Measurements from ENCODE around the gene CPXM2. TPM values are rescaled to one million over a fixed set of nuclear protein-coding genes. Genes with fewer than 3 reads are reported as not detected.

The CPXM2 gene
- total RNA-seq, 2 donors from 2014 or later, result 98.3 to 200 TPM

DNA sequence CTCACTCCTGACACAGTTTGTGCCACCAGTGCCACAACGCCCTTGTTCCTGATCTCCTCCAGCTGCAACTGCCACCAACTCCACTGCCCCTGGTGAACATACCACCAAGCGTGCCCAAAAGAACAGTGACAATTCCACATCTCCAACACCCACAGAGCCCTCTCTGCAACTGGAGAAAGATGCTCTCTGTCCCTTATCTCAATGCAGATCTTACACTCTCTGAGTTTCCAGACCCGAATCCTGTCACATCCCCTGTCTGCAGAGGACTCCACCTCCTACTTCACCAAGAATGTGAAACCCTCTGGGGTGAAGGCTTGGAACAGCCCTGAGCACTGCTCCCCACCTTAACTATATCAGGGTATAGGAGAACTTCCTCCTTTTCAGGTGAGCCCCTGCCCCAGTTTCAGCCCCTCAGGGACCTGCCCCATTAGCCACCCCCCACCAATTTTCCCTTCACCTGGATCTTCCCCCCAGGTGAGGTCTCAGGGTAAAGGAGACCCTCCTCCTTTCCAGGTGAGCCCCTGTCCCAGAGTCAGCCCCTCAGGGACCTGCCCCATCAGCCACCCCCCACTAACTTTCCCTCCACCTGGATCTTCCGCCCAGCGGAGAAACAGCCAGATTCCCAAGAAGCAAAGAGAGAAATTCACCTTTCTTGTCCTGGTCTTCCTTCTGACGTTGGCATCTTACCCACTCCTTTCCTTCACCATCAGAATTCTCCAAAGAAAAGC lies 55.0 kb downstream of the CPXM2 start:
- intact Hi-C loops (cut with DNase I), result no loop called here
- no peak for DNase-seq (ENCODE audit: low spot score)

DNA sequence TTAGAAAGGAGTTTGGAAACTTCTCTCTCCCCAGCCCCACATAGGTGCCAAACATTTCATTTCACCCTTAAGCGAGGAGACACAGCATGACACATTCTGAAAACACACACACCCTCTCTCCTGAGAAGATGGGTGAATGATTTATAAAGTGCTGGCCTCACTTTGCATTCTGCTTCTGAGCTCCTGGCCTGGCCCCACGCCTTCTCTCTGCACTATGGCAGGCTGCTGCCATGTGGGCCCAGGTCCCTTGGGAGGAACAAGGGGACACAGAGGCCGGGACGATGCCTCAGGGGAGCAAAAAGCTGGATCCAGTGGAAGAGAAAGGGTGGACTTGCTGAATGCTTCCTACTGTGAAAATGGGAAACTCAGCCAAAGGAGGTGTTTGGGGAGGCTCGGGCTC lies 56.0 kb downstream of the CPXM2 start:
- no peak for DNase-seq (ENCODE audit: low spot score)
- intact Hi-C loops (cut with DNase I), result no loop called here

DNA sequence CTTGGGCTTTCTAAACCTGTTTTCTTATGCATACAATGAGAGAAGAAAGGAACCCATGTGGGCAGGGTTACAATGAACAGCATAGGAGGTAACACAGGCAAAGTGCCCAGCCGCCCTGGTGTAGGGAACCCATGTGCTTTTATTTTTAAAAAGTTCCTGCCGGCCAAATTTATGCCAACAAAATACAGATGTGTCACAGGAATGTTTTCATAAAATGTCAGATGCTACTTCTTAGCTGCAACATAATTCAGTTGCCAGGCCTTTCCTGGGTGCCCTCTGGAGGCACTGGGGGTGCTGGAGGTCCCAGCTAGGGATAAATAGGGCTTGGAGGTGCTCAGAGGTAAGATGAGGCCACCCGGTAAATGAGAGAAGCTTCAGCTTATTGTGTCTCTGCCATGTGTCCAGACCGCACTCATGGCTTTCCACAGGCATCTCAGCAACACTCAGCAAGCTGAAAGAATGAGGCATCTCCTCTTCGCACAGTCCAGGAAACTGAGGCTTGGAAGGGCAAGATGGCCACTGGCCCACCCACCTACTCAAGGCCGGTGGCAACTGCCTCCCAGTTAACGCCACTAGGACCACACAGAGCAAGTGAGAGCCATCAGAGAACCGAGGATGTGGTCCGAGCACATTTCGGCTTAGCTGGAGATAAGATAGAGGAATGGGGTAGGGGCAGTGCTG lies 58.3 kb downstream of the CPXM2 start:
- no peak for DNase-seq (ENCODE audit: low spot score)
- intact Hi-C loops (cut with DNase I), result no loop called here

GRCh38 chr10:123831259-123831658 lies 60.3 kb downstream of the CPXM2 start:
- intact Hi-C loops (cut with DNase I), result no loop called here
- no peak for DNase-seq (ENCODE audit: low spot score)

DNA sequence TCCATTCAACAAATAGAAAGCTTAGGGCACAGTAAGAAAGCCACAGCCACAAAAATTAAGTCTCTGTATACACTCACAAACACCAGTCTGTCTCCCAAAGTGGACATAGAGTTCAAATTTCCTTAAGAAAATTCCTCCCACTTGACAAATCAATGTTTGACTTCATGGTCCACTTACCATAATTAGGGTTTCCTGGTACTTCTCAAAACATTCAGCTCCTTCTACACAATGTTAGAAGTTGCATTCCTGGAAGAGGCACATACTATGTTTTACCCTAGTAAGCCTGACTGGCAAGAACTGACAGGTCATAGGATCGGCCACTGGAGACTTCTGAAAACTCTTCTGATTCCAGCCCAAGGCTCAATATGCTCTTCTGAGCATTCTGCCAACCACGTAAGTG lies 70.5 kb downstream of the CPXM2 start:
- intact Hi-C loops (cut with DNase I), result no loop called here
- no peak for DNase-seq (ENCODE audit: low spot score)

- intact Hi-C loops (cut with DNase I), result no loop called here
- DNase-seq (ENCODE audit: low spot score), result no peak
Measured at GRCh38 chr10:123809632-123810031, 82.0 kb downstream of the CPXM2 start.

DNA sequence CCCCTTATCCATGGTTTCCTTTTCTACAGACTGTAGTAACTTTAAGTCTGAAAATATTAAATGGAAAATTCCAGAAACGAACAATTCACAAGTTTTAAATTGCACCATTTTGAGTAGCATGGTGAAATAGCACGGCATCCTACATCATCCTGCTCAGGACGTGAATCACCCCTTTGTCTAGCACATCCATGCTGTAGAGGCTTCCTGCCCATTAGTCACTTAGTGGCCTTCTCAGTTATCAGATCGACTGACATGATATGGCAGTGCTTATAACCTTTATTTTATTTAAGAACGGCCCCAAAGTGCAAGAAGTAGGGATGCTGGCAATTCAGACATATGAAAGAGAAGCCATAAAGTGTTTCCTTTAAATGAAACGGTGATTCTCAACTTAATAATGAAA lies 82.7 kb downstream of the CPXM2 start:
- DNase-seq (ENCODE audit: low spot score), result no peak
- intact Hi-C loops (cut with DNase I), result no loop called here

- DNase-seq (ENCODE audit: low spot score), result peak; percentile 30
- intact Hi-C loops (cut with DNase I), result no loop called here
Measured at GRCh38 chr10:123808286-123808685, 83.3 kb downstream of the CPXM2 start.

GRCh38 chr10:123807444-123808035 lies 84.1 kb downstream of the CPXM2 start:
- no peak for DNase-seq (ENCODE audit: low spot score)
- intact Hi-C loops (cut with DNase I), result no loop called here

DNA sequence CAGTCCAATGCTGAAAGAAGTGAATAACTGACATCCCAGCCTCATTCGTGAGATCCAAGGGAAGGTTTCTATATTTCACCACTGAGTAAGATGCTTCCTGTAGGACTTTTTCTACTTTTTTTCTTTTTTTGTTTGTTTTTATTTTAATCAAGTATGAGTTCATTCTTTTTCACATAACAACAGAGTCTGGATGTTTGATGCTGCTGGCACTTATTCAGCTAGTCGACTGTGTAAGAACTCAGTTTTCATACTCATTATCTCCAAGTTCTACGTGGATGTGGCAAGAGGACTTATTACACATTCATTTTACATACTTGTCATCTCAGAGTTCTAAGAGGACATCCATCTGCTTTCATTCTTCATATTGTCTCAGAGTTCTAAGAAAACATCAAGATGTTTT lies 86.9 kb downstream of the CPXM2 start:
- no peak for DNase-seq (ENCODE audit: low spot score)
- intact Hi-C loops (cut with DNase I), result loop anchor here in 1 of 2 donors (5.0 kb wide), 1 partner anchor 58 kb away; no protein-coding TSS in a partner anchor

GRCh38 chr10:123800821-123801220 lies 90.8 kb downstream of the CPXM2 start:
- intact Hi-C loops (cut with DNase I), result loop anchor here in 1 of 2 donors (5.0 kb wide), 1 partner anchor 61 kb away; no protein-coding TSS in a partner anchor
- no peak for DNase-seq (ENCODE audit: low spot score)

DNA sequence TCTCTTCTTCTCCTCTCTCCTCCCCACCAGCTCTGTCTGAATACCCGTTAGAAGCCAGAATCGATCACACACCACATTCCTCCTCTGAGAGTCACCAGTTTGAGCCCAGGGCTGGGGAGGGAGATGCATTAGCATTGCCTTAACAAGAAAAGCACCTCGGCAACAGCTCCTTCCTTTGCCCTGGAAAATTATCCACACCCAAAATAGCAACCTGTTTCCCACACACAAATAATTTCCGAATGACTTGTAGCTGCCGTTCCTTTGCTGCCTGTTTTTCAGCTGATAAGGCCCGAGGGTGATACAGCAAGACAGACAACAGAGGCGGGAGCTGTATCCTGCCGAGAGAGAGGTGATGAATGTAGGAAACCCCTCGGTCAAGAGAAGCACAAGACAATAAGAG lies 91.3 kb downstream of the CPXM2 start:
- intact Hi-C loops (cut with DNase I), result loop anchor here in 1 of 2 donors (5.0 kb wide), 1 partner anchor 62 kb away; no protein-coding TSS in a partner anchor
- no peak for DNase-seq (ENCODE audit: low spot score)

GRCh38 chr10:123798856-123799255 lies 92.8 kb downstream of the CPXM2 start:
- intact Hi-C loops (cut with DNase I), result no loop called here

DNA sequence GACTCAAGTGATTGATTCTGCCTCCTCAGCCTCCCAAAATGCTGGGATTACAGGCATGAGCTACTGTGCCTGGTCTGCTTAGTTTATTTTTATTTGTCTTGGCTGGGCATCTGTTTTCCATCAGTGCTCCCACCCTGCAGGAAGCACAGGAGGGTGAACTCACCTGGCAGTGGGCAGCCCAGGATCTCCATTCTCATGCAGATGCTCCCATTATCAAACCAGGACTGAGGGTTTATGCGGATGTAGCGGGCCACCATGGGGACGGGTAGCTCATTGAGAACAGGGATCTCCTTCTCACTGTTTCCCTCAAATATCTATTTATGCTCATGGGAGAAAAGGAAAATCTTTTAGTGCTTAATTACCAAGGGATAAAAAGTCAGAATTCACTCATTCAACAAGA lies 93.8 kb downstream of the CPXM2 start:
- DNase-seq (ENCODE audit: low spot score), result no peak

More at GRCh38 chr10:123798856-123799255, 92.8 kb downstream of the CPXM2 start:
- no peak for DNase-seq (ENCODE audit: low spot score)

GRCh38 chr10:123796736-123797135 lies 94.9 kb downstream of the CPXM2 start:
- intact Hi-C loops (cut with DNase I), result loop anchor here in 1 of 2 donors (1.0 kb wide), 1 partner anchor 46 kb away; no protein-coding TSS in a partner anchor
- no peak for DNase-seq (ENCODE audit: low spot score)

More for the DNA sequence above, 93.8 kb downstream of the CPXM2 start:
- intact Hi-C loops (cut with DNase I), result no loop called here

DNA sequence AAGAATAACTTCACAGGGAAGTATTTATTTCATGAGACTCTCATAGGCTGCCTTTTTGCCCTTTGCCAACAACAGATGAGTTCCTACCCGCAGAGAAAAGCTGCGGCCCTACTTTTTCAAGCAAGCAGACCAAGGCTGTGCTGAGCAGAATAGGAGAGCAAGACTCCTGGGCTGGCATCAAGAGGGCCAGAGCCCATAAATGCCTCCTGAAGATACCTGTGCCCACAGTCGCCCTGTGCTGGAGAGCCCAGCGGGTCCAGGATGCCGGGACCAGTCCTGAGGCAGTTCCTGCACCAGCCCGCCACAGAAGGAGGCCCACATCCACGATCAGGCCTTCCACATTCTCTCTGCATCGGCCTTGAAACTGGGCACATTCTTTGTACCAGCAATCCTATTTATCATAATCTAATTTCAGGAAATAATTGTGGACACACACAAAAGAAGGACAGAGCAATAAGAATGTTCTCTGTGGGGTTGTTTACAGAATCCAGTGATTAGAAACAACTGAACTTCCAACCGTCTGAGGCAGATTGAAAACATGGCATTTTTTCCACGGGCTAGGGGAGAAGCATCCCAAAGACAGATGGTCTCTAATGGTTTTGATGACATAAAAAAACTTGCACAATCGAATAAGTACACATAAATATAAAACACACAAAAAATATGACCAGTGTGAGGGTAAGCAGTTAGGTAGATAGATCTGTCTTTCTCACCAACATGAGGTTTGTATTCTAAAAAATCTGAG lies 95.6 kb downstream of the CPXM2 start:
- DNase-seq (ENCODE audit: low spot score), result no peak
- intact Hi-C loops (cut with DNase I), result loop anchor here in 1 of 2 donors (1.0 kb wide), 1 partner anchor 46 kb away; no protein-coding TSS in a partner anchor

DNA sequence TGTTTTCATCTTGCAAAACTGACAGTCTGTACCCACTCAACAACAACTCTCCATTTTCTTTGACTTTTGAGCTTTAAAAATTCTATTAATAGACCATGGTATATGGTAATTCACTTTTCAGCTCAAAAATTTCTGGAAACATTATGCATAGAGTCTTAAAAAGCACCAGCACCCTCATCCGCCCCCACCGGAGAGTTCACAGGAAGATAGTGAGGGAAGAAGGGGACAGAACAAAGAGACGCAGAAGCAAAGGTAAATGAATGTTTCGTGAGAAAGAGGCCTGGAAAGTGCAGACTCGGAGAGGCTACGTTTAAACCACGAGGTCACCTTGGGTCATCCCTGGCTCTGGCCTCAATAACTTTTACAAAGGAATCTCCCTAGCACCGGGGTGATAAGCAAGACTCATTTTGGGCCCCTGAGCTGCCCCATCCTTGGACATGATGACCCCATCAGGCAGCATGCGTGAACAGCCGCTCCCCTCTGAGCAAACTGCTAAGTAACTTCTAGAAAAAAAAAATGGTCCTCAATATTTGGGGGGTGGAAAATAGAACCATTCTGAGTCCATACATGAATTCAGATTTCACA lies 96.3 kb downstream of the CPXM2 start:
- intact Hi-C loops (cut with DNase I), result no loop called here
- no peak for DNase-seq (ENCODE audit: low spot score)

GRCh38 chr10:123792248-123792978 lies 99.2 kb downstream of the CPXM2 start:
- DNase-seq (ENCODE audit: low spot score), result no peak
- intact Hi-C loops (cut with DNase I), result no loop called here

Data from posterior vena cava (tissue), 2 donors.